Keratinocyte (primary cell): ENCODE data around the gene DENND2A. TPM values are rescaled to one million over a fixed set of nuclear protein-coding genes. Genes with fewer than 3 reads are reported as not detected.

ENCODE experiments used
- DNase-seq: peaks from one replicate; pipeline ENCODE4 v3.0.0-alpha.2; 2011; ENCODE audit warnings: low read depth, missing footprints, low spot score
- FAIRE-seq: peaks from 2 replicates; lab custom pipeline; 2011; peaks lifted over from hg19 to GRCh38; lab: Jason Lieb, UNC
- H2AFZ ChIP-seq: 2 replicates; pipeline ENCODE4 v1.6.0; 2012; ENCODE audit warnings: low read length, control low read depth, inconsistent platforms; ENCODE audit not compliant: control insufficient read depth
- H3K27ac ChIP-seq: 2 replicates; pipeline ENCODE4 v1.5.1; 2011; ENCODE audit warnings: low read length; ENCODE audit not compliant: control insufficient read depth, insufficient read depth
- H3K27me3 ChIP-seq: 3 replicates; pipeline ENCODE4 v1.6.0; 2011; ENCODE audit warnings: low read length; ENCODE audit not compliant: control insufficient read depth, insufficient read depth; ENCODE audit errors: extremely low read depth
- H3K36me3 ChIP-seq, 2 experiments: 2 replicates in 1 of 2; 3 replicates in 1 of 2; pipeline ENCODE4 v1.5.1; 2011; ENCODE audit warnings: low read length in 2 of 2, mild to moderate bottlenecking in 1 of 2; ENCODE audit not compliant: control insufficient read depth in 2 of 2, insufficient read depth in 2 of 2; ENCODE audit errors: extremely low read depth in 1 of 2
- H3K4me1 ChIP-seq: 3 replicates; pipeline ENCODE4 v1.5.1; 2011; ENCODE audit warnings: low read length; ENCODE audit not compliant: control insufficient read depth, insufficient read depth; ENCODE audit errors: extremely low read depth
- H3K4me2 ChIP-seq: 3 replicates; pipeline ENCODE4 v1.6.0; 2011; ENCODE audit warnings: low read depth, low read length; ENCODE audit not compliant: control insufficient read depth, insufficient read depth; ENCODE audit errors: extremely low read depth
- H3K4me3 ChIP-seq, 3 experiments: fragments of 200-600 bp in 1 of 3; sonication (generic) in 1 of 3; 2 replicates in 2 of 3; 3 replicates in 1 of 3; pipeline ENCODE4 v1.5.1; 2011 to 2016; ENCODE audit warnings: low read length in 3 of 3, mild to moderate bottlenecking in 3 of 3, control low read depth in 2 of 3, inconsistent platforms in 1 of 3, low read depth in 1 of 3, mixed read lengths in 1 of 3, mixed run types in 1 of 3, moderate library complexity in 1 of 3; ENCODE audit not compliant: control insufficient read depth in 2 of 3, insufficient read depth in 2 of 3; ENCODE audit errors: extremely low read depth in 1 of 3
- H3K79me2 ChIP-seq: 2 replicates; pipeline ENCODE4 v1.6.0; 2012; ENCODE audit warnings: low read length; ENCODE audit not compliant: control insufficient read depth, insufficient read depth
- H3K9ac ChIP-seq: 3 replicates; pipeline ENCODE4 v1.6.0; 2011; ENCODE audit warnings: low read length; ENCODE audit not compliant: control insufficient read depth, insufficient read depth; ENCODE audit errors: extremely low read depth
- H3K9me1 ChIP-seq: 3 replicates; pipeline ENCODE4 v1.6.0; 2011; ENCODE audit warnings: low read length; ENCODE audit not compliant: control insufficient read depth, insufficient read depth; ENCODE audit errors: extremely low read depth
- H3K9me3 ChIP-seq: 2 replicates; pipeline ENCODE4 v1.5.1; 2012; ENCODE audit warnings: low read depth, low read length; ENCODE audit not compliant: control insufficient read depth
- H4K20me1 ChIP-seq: 3 replicates; pipeline ENCODE4 v1.6.0; 2011; ENCODE audit warnings: low read length; ENCODE audit not compliant: control insufficient read depth, insufficient read depth; ENCODE audit errors: extremely low read depth
- EZH2 ChIP-seq: IDR thresholded peaks from one replicate; pipeline ENCODE4 v1.6.1; 2012; ENCODE audit warnings: inconsistent platforms, mild to moderate bottlenecking, low read length, moderate library complexity
- dilution Hi-C: fragments of 300-500 bp; cut with MboI; formaldehyde crosslinking; loops from one replicate; pipeline ENCODE4 v1.7.0; 2020; ENCODE audit warnings: low sequenced_read_pairs; ENCODE audit not compliant: extremely low pct_ligation_motif_present
- polyA plus RNA-seq, 5 experiments: library from polyadenylated mRNA; depleted of rRNA in 3 of 5; stranded (reverse) in 3 of 5; stranded (forward) in 1 of 5; unstranded in 1 of 5; fragments of >200 nt; gene quantifications; 1 replicate in 1 of 5; 2 replicates in 3 of 5; 3 replicates in 1 of 5; pipeline versions ENCODE4 v1.2.1 to v1.2.3, GENCODE V29; 2011 to 2012; ENCODE audit warnings: missing spikeins in 2 of 5, low read depth in 1 of 5, low replicate concordance in 1 of 5
- TF ChIP-seq, protein P1 (sequence below), 3 experiments: IDR thresholded peaks in 1 of 3; conservative IDR thresholded peaks in 1 of 3; optimal IDR thresholded peaks in 1 of 3; 2 replicates in 2 of 3; 3 replicates in 1 of 3; pipeline versions ENCODE3 to v1.5.1; 2011; ENCODE audit warnings: low read length in 3 of 3, mild to moderate bottlenecking in 3 of 3, moderate library complexity in 2 of 3, control low read depth in 1 of 3, inconsistent platforms in 1 of 3; ENCODE audit not compliant: insufficient read depth in 2 of 3; ENCODE audit errors: extremely low read depth in 1 of 3

Gene DENND2A
- polyA plus RNA-seq, 1 donor (not counting 4 experiments of a cell fraction or from before 2014, with no cell fraction given): 1.8 TPM

DNA sequence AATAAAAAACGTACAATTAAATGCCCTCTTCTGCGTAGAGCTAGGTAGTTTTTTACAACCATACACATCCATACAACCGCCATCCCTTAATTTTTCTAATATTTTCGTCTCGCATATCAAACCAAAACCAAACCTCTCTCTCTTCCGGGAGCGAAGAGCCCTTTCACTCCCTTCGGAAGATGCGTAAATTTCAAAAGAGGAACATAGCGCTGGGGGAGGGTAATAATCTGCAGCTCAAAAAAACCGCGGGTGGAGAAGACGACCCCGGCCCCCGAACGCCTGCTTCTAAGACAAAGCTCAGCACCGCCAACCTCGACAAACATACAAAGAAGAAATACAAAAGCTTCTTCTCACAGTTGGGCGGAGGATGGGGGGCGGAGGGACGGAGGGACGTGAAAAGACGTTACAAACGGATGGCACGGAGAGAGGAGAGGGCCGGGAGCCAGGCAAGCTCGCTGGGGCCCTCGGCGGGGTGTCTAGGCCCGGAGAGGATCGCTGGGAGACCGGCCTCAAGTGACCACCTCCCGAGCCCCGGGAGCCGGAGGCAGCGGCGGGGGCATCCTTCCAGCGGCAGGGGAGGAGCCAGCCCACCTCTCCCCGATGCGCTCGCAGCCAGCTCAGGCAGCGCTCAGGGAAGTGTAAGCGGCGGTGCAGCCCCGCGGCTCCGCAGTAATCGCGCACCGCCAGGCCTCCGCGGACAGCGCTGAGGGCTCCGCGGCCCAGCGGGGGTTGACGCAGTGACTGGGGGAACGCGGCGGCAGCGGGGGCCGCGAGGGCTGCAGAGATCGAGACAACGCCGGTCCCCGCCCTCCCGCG lies 162.2 kb downstream of the DENND2A start:
- dilution Hi-C loops: no loop called here
- H3K9me3 ChIP-seq: no peaks in the 10 kb centered on the region
- H3K36me3 ChIP-seq: no peaks in the 10 kb centered on the region
- no peaks in the 10 kb centered on the region for H3K27me3 ChIP-seq
- TF ChIP-seq, protein P1, sequence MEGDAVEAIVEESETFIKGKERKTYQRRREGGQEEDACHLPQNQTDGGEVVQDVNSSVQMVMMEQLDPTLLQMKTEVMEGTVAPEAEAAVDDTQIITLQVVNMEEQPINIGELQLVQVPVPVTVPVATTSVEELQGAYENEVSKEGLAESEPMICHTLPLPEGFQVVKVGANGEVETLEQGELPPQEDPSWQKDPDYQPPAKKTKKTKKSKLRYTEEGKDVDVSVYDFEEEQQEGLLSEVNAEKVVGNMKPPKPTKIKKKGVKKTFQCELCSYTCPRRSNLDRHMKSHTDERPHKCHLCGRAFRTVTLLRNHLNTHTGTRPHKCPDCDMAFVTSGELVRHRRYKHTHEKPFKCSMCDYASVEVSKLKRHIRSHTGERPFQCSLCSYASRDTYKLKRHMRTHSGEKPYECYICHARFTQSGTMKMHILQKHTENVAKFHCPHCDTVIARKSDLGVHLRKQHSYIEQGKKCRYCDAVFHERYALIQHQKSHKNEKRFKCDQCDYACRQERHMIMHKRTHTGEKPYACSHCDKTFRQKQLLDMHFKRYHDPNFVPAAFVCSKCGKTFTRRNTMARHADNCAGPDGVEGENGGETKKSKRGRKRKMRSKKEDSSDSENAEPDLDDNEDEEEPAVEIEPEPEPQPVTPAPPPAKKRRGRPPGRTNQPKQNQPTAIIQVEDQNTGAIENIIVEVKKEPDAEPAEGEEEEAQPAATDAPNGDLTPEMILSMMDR (optimal IDR thresholded peaks at IDR 0.05 in 1 of 3, IDR thresholded peaks at IDR 0.05 in 1 of 3, conservative IDR thresholded peaks at IDR 0.05 in 1 of 3; ENCODE audit: extremely low read depth in 1 of 3, insufficient read depth in 2 of 3, low read length in 3 of 3): no peak
- TF ChIP-seq EZH2: no peak
- H3K4me2 ChIP-seq: peak overlapping the region; percentile 96
- H3K79me2 ChIP-seq: peaks cover 53% of the 10 kb centered on the region
- no peaks in the 10 kb centered on the region for H3K9me1 ChIP-seq
- DNase-seq (no peak), FAIRE-seq (no peak)
- H3K27ac ChIP-seq: peak overlapping the region; percentile 72
- H3K4me3 ChIP-seq: peak overlapping the region; percentile 77 to 97 (median 97)
- peak overlapping the region; percentile 30 for H2AFZ ChIP-seq
- H4K20me1 ChIP-seq: no peaks in the 10 kb centered on the region
- peak overlapping the region; percentile 85 for H3K9ac ChIP-seq
- peaks cover 11% of the 10 kb centered on the region for H3K4me1 ChIP-seq

DNA sequence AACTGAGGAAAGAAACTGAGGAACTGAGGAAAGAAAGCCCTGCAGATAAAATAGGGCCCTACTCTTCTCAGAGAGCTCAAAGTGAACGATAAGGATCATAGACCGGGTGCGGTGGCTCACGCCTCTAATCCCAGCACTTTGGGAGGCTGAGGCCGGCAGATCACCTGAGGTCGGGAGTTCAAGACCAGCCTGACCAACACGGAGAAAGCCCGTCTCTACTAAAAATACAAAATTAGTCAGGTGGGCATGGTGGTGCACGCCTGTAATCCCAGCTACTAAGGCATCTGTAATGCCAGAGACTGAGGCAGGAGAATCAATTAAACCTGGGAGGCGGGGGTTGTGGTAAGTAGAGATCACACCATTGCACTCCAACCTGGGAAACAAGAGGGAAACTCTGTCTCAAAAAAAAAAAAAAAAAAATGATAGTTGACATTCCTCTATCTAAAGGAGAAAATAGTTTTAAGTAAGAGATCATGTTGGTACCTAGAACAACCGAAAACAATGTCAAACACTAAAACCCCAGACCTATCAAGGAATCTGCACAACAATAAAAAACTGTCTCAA lies 163.8 kb downstream of the DENND2A start:
- Histone ChIP-seq H3K27me3 (no peaks in the 10 kb centered on the region), H3K9me1 (no peaks in the 10 kb centered on the region), H3K27ac (no peak overlapping the region), H3K4me2 (peak overlapping the region; percentile 96), H3K4me1 (peaks cover 11% of the 10 kb centered on the region), H3K9me3 (no peaks in the 10 kb centered on the region), H3K4me3 (no peak overlapping the region), H3K79me2 (peaks cover 69% of the 10 kb centered on the region), H3K9ac (no peak overlapping the region), H2AFZ (no peak overlapping the region), H4K20me1 (no peaks in the 10 kb centered on the region), H3K36me3 (no peaks in the 10 kb centered on the region)
- DNase-seq (no peak), FAIRE-seq (no peak)
- no peak for TF ChIP-seq EZH2
- TF ChIP-seq, protein P1 (optimal IDR thresholded peaks at IDR 0.05 in 1 of 3, IDR thresholded peaks at IDR 0.05 in 1 of 3, conservative IDR thresholded peaks at IDR 0.05 in 1 of 3; ENCODE audit: extremely low read depth in 1 of 3, insufficient read depth in 2 of 3, low read length in 3 of 3): no peak
- dilution Hi-C loops: no loop called here
